Measurements from ENCODE around the gene NEK4.

DNA sequence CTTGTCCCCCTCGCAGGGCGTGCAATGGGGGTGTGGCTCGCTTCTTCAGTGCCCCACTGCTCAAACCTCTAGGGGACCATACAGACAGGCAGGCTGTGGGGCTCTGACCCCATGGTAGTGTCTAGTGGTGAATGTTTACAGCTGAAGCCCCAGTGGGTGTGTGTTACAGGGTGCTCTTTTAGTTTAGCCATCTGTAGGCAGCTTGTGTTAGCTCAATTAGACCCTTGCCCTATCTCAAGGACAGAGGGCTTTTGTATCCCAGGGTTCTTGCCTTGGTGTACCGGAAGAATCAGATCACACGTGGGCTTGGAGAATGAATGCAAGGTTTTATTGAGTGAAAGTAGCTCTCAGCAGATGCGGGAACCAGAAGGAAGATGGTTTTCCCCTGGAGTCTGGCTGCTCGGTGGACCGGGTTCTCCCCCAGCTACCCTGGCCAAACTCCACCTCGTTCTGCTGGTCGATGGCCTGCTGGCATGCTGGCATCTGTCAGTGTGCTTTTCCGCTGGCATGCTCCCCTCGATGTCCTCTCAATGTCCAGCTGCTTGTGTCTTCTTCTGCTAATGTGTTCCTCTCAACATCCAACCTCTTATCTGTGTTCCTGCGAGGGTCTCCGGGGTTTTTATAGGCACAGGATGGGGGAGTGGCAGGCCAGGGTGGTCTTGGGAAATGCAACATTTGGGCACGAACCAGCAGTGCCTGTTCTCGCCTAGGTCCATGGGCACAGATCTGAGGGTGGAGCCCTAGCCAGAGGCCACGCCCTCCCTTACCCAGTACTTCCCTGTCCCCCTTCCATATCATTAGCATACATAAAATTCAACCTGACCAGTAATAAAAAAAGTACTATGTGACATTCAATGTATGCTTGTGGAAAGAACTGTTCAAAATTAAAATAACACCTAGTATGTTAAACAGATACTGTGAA lies 58.2 kb downstream of the NEK4 start:
- TF ChIP-seq, protein P1, sequence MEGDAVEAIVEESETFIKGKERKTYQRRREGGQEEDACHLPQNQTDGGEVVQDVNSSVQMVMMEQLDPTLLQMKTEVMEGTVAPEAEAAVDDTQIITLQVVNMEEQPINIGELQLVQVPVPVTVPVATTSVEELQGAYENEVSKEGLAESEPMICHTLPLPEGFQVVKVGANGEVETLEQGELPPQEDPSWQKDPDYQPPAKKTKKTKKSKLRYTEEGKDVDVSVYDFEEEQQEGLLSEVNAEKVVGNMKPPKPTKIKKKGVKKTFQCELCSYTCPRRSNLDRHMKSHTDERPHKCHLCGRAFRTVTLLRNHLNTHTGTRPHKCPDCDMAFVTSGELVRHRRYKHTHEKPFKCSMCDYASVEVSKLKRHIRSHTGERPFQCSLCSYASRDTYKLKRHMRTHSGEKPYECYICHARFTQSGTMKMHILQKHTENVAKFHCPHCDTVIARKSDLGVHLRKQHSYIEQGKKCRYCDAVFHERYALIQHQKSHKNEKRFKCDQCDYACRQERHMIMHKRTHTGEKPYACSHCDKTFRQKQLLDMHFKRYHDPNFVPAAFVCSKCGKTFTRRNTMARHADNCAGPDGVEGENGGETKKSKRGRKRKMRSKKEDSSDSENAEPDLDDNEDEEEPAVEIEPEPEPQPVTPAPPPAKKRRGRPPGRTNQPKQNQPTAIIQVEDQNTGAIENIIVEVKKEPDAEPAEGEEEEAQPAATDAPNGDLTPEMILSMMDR (IDR thresholded peaks at IDR 0.05 in 4 of 5, conservative IDR thresholded peaks at IDR 0.05 in 1 of 5): no peak
- TF ChIP-seq POLR2A (IDR thresholded peaks at IDR 0.05): no peak
